ENCODE results near the gene NDE1. TPM values are rescaled to one million over a fixed set of nuclear protein-coding genes. Genes with fewer than 3 reads are reported as not detected.
"Not testable (repeated sequence)": the region's sequence is repeated elsewhere in the genome, so short reads cannot be mapped to it uniquely, and the experiment has no call there.

NDE1 gene
- total and polyA plus RNA-seq, 2 of the 8 experiments (the other 6 are each of a cell fraction or from before 2014, with no cell fraction given): 13.3 to 41.3 TPM

DNA sequence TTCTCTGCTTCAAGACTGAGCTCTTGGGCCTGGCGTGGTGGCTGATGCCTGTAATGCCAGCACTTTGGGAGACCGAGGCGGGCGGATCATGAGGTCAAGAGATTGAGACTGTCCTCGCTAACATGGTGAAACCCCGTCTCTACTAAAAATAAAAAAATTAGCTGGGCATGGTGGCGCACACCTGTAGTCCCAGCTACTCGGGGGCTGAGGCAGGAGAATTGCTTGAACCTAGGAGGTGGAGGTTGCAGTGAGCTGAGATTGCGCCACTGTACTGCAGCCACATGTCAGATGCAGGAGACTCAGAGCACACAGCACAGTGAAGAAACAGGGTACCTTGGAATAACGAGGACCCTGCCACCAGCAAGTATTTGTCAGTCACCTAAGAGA, 22.1 kb downstream of the NDE1 start:
- H3K9ac ChIP-seq (replicated peaks in 1 of 4; ENCODE audit: extremely low read depth in 1 of 4, low read depth in 3 of 4, low read length in 3 of 4); FAIRE-seq; H3K4me3 ChIP-seq (ENCODE audit: extremely low read depth in 1 of 4, insufficient read depth in 2 of 4, low read depth in 3 of 4, low read length in 4 of 4): not testable (repeated sequence)

More for the DNA sequence above, 22.1 kb downstream of the NDE1 start:
- not testable (repeated sequence) for H3K79me1 ChIP-seq (ENCODE audit: low read depth, low read length); H3K79me2 ChIP-seq (ENCODE audit: control insufficient read depth in 1 of 2, insufficient read depth in 2 of 2, low read length in 2 of 2); H3K27ac ChIP-seq (ENCODE audit: low read depth, low read length); H2BK15ac ChIP-seq (ENCODE audit: low read length); H3K23me2 ChIP-seq (ENCODE audit: low read depth, low read length); DNase-seq (ENCODE audit: low read depth in 1 of 2, low spot score in 2 of 2); H3K4me1 ChIP-seq (replicated peaks in 1 of 4; ENCODE audit: control insufficient read depth in 3 of 4, insufficient read depth in 4 of 4, low read length in 3 of 4); H2BK5ac ChIP-seq (ENCODE audit: low read depth, low read length); H3K18ac ChIP-seq (ENCODE audit: extremely low read depth, low read length); H2AK5ac ChIP-seq (ENCODE audit: low read depth, low read length); H3K56ac ChIP-seq (replicated peaks; ENCODE audit: insufficient read length, low read depth, low read length); H4K8ac ChIP-seq (ENCODE audit: extremely low read depth, insufficient read depth, low read length); H3K4me2 ChIP-seq (ENCODE audit: insufficient read depth in 1 of 2, low read depth in 2 of 2, low read length in 2 of 2); H4K5ac ChIP-seq (ENCODE audit: insufficient read length, low read depth, low read length); H4K20me1 ChIP-seq (replicated peaks in 1 of 2; ENCODE audit: control insufficient read depth in 1 of 2, insufficient read depth in 2 of 2, low read length in 2 of 2); H2BK12ac ChIP-seq (ENCODE audit: low read depth, low read length); H3K4ac ChIP-seq (replicated peaks; ENCODE audit: insufficient read length, low read depth, low read length); H3K9me3 ChIP-seq (ENCODE audit: insufficient read depth in 2 of 2, low read depth in 1 of 2, low read length in 1 of 2); H4K91ac ChIP-seq (replicated peaks; ENCODE audit: insufficient read length, low read length); H3K27me3 ChIP-seq (replicated peaks in 1 of 4; ENCODE audit: control insufficient read depth in 3 of 4, extremely low read depth in 1 of 4, insufficient read depth in 3 of 4, low read length in 3 of 4); H2BK120ac ChIP-seq (replicated peaks; ENCODE audit: low read depth, low read length); H3K14ac ChIP-seq (ENCODE audit: insufficient read length); H3K23ac ChIP-seq (ENCODE audit: insufficient read length); H2AFZ ChIP-seq (ENCODE audit: low read length); H2BK20ac ChIP-seq (ENCODE audit: low read length)
- CTCF ChIA-PET (ENCODE audit: partially characterized antibody): interaction anchor here (1.0 to 1.7 kb wide), 4 partner anchors 10 to 33 kb away, joined by 3 to 13 read pairs (median 4); no protein-coding TSS in a partner anchor
- 92% methylated on average over 9 of the region's 10 CpGs; no CpG with 5 or more reads in 1 of the 2 experiments for WGBS, 2 experiments (ENCODE audit: extremely low coverage in 1 of 2, insufficient coverage in 1 of 2, insufficient read length in 1 of 2, insufficient replicate concordance in 2 of 2, low coverage in 1 of 2, low lambda C conversion rate in 2 of 2, missing lambda C conversion rate in 1 of 2)
- POLR2A ChIA-PET (ENCODE audit: partially characterized antibody): interaction anchor here (1.1 kb wide), 1 partner anchor 23 kb away, joined by 3 read pairs; no protein-coding TSS in a partner anchor
- peaks cover 0 to 17% (median 3%) of the 10 kb centered on the region in 4 experiments; a peak in 6 of 8 replicates for H3K36me3 ChIP-seq (ENCODE audit: control insufficient read depth in 2 of 4, insufficient read depth in 4 of 4, low read length in 3 of 4)

Data from H1 (cell line).